Measurements from ENCODE around the gene STK25. TPM values are rescaled to one million over a fixed set of nuclear protein-coding genes. Genes with fewer than 3 reads are reported as not detected.

The STK25 gene
- polyA plus RNA-seq, 1 donor from 2014 or later = 580 TPM

DNA sequence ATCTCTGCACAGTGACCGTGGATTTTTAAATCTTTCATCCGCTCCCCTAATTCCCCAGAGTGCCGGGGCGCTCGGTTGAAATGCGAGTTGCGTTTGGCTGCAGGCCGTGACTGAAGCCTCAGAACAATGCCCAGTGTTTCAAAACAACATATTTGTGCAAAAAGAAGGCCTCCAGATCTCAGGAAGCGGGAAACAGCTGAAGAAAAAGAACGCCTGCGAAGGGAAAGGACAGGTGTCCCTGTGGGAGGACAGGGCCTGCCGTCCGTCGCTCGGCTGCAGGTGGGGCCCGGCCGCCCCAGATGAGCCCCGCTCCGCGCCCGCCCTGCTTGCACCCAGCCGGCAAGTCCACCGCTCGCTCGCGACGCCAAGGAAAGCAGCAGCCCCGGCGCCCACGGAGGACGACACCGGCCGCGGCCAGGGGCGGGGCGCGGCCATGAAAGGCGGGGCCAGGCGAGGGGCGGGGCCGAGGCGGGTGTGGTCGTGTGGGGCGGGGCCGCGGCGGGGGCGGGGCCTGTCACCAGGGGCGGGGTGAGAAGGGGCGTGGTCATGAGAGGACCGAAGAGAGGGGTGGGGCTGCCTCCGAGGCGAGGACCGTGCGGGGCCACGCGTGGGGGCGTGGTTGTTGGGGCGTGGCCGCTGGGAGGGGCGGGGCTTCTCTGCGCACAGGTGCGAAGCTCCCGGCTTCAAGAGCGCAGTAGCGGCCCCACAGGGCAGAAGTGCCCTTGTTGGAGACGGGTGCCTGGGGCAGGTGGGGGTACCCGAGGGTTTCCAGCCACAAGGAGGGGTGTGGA is 32.6 kb upstream of the STK25 start:
- H3K79me2 ChIP-seq (replicated peaks; ENCODE audit: insufficient read depth, low read length) = no peaks in the 10 kb centered on the region
- no peak for TF ChIP-seq RAD21 (conservative IDR thresholded peaks at IDR 0.05)
- no peaks in the 10 kb centered on the region for H3K36me3 ChIP-seq (ENCODE audit: insufficient read depth, low read length)
- no peak overlapping the region for H3K4me2 ChIP-seq (ENCODE audit: low read length)
- H3K4me3 ChIP-seq (ENCODE audit: low read length) = peak overlapping the region; percentile 39
- H3K9me3 ChIP-seq (ENCODE audit: low read length) = no peaks in the 10 kb centered on the region
- no peak overlapping the region for H2AFZ ChIP-seq (ENCODE audit: low read depth, low read length)
- H3K27ac ChIP-seq (ENCODE audit: low read length) = no peak overlapping the region
- H4K20me1 ChIP-seq (ENCODE audit: insufficient read depth) = no peaks in the 10 kb centered on the region
- H3K9ac ChIP-seq (ENCODE audit: low read length) = no peak overlapping the region
- peaks cover 28% of the 10 kb centered on the region for H3K27me3 ChIP-seq (ENCODE audit: insufficient read depth, low read depth, low read length)
- H3F3A ChIP-seq (ENCODE audit: insufficient read depth, low read length, poor library complexity, severe bottlenecking) = no peaks in the 10 kb centered on the region
- H3K9me2 ChIP-seq (ENCODE audit: insufficient read depth, low read length) = no peaks in the 10 kb centered on the region

DNA sequence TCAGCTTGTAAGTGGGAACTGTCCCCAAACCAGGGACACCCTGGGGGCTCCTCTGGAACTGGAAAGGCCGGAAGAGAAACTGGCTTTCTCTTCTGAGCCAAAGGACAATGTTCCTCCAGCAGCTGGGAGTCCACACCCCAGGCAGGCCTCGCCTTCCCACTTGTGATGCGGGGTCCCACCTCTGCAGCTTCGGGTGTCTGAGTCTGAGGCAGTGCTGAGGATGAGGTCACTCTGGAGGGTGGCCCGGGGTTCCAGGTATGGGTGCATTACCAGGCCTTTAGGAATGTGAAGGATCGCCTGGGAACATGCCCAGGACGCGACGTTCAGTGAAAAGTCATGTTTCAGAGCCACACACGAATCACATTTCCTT is 32.0 kb upstream of the STK25 start:
- Histone ChIP-seq H3K27me3 (ENCODE audit: insufficient read depth, low read depth, low read length) (peaks cover 28% of the 10 kb centered on the region), H3K4me3 (ENCODE audit: low read length) (no peak overlapping the region), H4K20me1 (ENCODE audit: insufficient read depth) (no peaks in the 10 kb centered on the region), H3K36me3 (ENCODE audit: insufficient read depth, low read length) (no peaks in the 10 kb centered on the region), H3K27ac (ENCODE audit: low read length) (no peak overlapping the region), H3K9me2 (ENCODE audit: insufficient read depth, low read length) (no peaks in the 10 kb centered on the region), H3K79me2 (replicated peaks; ENCODE audit: insufficient read depth, low read length) (no peaks in the 10 kb centered on the region), H3K9me3 (ENCODE audit: low read length) (no peaks in the 10 kb centered on the region), H3F3A (ENCODE audit: insufficient read depth, low read length, poor library complexity, severe bottlenecking) (no peaks in the 10 kb centered on the region), H3K4me2 (ENCODE audit: low read length) (no peak overlapping the region), H2AFZ (ENCODE audit: low read depth, low read length) (no peak overlapping the region), H3K9ac (ENCODE audit: low read length) (no peak overlapping the region)
- TF ChIP-seq, protein P1, sequence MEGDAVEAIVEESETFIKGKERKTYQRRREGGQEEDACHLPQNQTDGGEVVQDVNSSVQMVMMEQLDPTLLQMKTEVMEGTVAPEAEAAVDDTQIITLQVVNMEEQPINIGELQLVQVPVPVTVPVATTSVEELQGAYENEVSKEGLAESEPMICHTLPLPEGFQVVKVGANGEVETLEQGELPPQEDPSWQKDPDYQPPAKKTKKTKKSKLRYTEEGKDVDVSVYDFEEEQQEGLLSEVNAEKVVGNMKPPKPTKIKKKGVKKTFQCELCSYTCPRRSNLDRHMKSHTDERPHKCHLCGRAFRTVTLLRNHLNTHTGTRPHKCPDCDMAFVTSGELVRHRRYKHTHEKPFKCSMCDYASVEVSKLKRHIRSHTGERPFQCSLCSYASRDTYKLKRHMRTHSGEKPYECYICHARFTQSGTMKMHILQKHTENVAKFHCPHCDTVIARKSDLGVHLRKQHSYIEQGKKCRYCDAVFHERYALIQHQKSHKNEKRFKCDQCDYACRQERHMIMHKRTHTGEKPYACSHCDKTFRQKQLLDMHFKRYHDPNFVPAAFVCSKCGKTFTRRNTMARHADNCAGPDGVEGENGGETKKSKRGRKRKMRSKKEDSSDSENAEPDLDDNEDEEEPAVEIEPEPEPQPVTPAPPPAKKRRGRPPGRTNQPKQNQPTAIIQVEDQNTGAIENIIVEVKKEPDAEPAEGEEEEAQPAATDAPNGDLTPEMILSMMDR (IDR thresholded peaks at IDR 0.05; ENCODE audit: poor library complexity, severe bottlenecking) = no peak
- TF ChIP-seq TAF1 (IDR thresholded peaks at IDR 0.05; ENCODE audit: low read depth) = no peak

DNA sequence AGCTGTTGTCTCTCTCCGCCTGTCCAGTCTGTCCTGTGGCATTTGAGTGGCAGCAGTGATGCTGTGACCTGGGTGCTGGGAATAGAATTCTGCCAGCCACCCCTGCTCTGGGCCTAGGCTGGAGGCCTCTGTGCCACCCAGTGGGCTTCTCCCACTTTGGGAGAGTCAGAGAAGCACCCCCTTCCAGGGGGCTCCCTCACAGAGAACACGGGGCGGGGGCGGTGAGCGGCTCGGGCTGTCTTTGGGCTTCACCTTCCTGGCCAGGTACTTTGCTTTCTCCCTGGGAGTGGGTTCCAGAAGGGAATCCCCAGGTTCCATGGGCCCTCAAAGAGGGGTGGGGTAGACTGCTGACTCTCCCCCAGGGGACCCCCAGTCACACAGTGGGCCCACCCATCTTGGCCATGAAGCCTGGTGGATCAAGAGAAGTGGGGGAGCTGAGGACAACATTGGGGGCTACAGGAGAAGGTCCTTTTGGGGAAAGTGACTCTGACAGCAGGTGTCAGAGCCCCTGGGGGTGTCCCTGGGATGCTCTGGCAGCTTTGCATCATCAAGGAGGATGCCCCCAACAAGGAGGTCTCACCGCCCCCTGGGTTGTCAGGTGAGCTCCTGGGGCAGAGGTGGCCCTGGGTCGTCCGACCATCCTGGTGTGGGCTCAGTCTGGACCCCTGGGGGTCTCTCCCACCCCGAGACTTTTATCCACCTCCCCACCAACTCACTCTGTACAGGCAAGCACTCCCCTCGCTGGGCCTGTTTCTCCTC is 31.4 kb upstream of the STK25 start:
- no peaks in the 10 kb centered on the region for H3K36me3 ChIP-seq (ENCODE audit: insufficient read depth, low read length)
- no peaks in the 10 kb centered on the region for H3F3A ChIP-seq (ENCODE audit: insufficient read depth, low read length, poor library complexity, severe bottlenecking)
- H4K20me1 ChIP-seq (ENCODE audit: insufficient read depth) = no peaks in the 10 kb centered on the region
- H2AFZ ChIP-seq (ENCODE audit: low read depth, low read length) = no peak overlapping the region
- H3K4me3 ChIP-seq (ENCODE audit: low read length) = no peak overlapping the region
- H3K27ac ChIP-seq (ENCODE audit: low read length) = no peak overlapping the region
- H3K79me2 ChIP-seq (replicated peaks; ENCODE audit: insufficient read depth, low read length) = no peaks in the 10 kb centered on the region
- no peak for TF ChIP-seq SMC3 (conservative IDR thresholded peaks at IDR 0.05; ENCODE audit: poor library complexity)
- TF ChIP-seq, protein P1 (IDR thresholded peaks at IDR 0.05; ENCODE audit: poor library complexity, severe bottlenecking) = no peak
- no peak for TF ChIP-seq EZH2 (IDR thresholded peaks at IDR 0.05; ENCODE audit: borderline replicate concordance, insufficient read depth, low read length, poor library complexity, severe bottlenecking)
- no peak for TF ChIP-seq EP300 (conservative IDR thresholded peaks at IDR 0.05; ENCODE audit: poor library complexity, severe bottlenecking)
- TF ChIP-seq TAF1 (IDR thresholded peaks at IDR 0.05; ENCODE audit: low read depth) = no peak
- no peak for TF ChIP-seq MXI1 (conservative IDR thresholded peaks at IDR 0.05; ENCODE audit: poor library complexity, severe bottlenecking)
- TF ChIP-seq, protein P2, sequence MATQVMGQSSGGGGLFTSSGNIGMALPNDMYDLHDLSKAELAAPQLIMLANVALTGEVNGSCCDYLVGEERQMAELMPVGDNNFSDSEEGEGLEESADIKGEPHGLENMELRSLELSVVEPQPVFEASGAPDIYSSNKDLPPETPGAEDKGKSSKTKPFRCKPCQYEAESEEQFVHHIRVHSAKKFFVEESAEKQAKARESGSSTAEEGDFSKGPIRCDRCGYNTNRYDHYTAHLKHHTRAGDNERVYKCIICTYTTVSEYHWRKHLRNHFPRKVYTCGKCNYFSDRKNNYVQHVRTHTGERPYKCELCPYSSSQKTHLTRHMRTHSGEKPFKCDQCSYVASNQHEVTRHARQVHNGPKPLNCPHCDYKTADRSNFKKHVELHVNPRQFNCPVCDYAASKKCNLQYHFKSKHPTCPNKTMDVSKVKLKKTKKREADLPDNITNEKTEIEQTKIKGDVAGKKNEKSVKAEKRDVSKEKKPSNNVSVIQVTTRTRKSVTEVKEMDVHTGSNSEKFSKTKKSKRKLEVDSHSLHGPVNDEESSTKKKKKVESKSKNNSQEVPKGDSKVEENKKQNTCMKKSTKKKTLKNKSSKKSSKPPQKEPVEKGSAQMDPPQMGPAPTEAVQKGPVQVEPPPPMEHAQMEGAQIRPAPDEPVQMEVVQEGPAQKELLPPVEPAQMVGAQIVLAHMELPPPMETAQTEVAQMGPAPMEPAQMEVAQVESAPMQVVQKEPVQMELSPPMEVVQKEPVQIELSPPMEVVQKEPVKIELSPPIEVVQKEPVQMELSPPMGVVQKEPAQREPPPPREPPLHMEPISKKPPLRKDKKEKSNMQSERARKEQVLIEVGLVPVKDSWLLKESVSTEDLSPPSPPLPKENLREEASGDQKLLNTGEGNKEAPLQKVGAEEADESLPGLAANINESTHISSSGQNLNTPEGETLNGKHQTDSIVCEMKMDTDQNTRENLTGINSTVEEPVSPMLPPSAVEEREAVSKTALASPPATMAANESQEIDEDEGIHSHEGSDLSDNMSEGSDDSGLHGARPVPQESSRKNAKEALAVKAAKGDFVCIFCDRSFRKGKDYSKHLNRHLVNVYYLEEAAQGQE (IDR thresholded peaks at IDR 0.05; ENCODE audit: borderline replicate concordance) = no peak
- no peak for TF ChIP-seq POLR2AphosphoS5 (IDR thresholded peaks at IDR 0.05)
- no peak for TF ChIP-seq RAD21 (conservative IDR thresholded peaks at IDR 0.05)
- peaks cover 28% of the 10 kb centered on the region for H3K27me3 ChIP-seq (ENCODE audit: insufficient read depth, low read depth, low read length)
- no peak overlapping the region for H3K9ac ChIP-seq (ENCODE audit: low read length)
- no peak overlapping the region for H3K4me2 ChIP-seq (ENCODE audit: low read length)
- no peaks in the 10 kb centered on the region for H3K9me3 ChIP-seq (ENCODE audit: low read length)
- no peaks in the 10 kb centered on the region for H3K9me2 ChIP-seq (ENCODE audit: insufficient read depth, low read length)
